B cell (primary cell): ENCODE measurements around the gene CPE. TPM values are rescaled to one million over a fixed set of nuclear protein-coding genes. Genes with fewer than 3 reads are reported as not detected.

Source experiments
- ATAC-seq: fragments of 200-7000 bp; cut with Tn5 transposase; one replicate; pipeline ENCODE4 v1.10.0; 2021; ENCODE audit warnings: low read depth, mild to moderate bottlenecking, moderate number of reproducible peaks, moderate library complexity
- CTCF ChIA-PET: fragments of 350-600 bp; sonication (Branson Sonifier 250); formaldehyde crosslinking; loops from one replicate; lab custom pipeline; 2021; ENCODE audit warnings: antibody characterized with exemption, inconsistent platforms; lab: Charles Lee
- POLR2A ChIA-PET: fragments of 350-600 bp; sonication (Branson Sonifier 250); formaldehyde crosslinking; loops from one replicate; lab custom pipeline; 2021; ENCODE audit warnings: antibody characterized with exemption; lab: Charles Lee
- DNase-seq: peaks from one replicate; pipeline ENCODE4 v3.0.0; 2013
- H2AFZ ChIP-seq: 2 replicates; pipeline ENCODE4 v1.6.1; 2012; ENCODE audit warnings: mild to moderate bottlenecking, low read depth, low read length; ENCODE audit not compliant: insufficient read depth, poor library complexity, severe bottlenecking
- H3K27ac ChIP-seq, 2 donors: 1 replicate in 1 of 2; 2 replicates in 1 of 2; pipeline ENCODE4 v1.5.1; 2012 to 2013; ENCODE audit warnings: low read length in 2 of 2, mild to moderate bottlenecking in 2 of 2, moderate library complexity in 1 of 2
- H3K27me3 ChIP-seq, 4 experiments: fragments of 200-600 bp in 1 of 4; sonication (generic) in 1 of 4; replicated peaks in 1 of 4; 1 replicate in 2 of 4; 2 replicates in 2 of 4; pipeline versions ENCODE4 v1.6.1 to v1.7.0; 2013 to 2016; ENCODE audit warnings: low read length in 3 of 4, mild to moderate bottlenecking in 2 of 4, mixed read lengths in 1 of 4, moderate library complexity in 1 of 4; ENCODE audit not compliant: insufficient read depth in 4 of 4, control insufficient read depth in 3 of 4; ENCODE audit errors: control extremely low read depth in 1 of 4
- H3K36me3 ChIP-seq, 2 experiments: replicated peaks in 1 of 2; 1 replicate in 1 of 2; 2 replicates in 1 of 2; pipeline versions ENCODE4 v1.6.1 to v1.7.1; 2013; ENCODE audit warnings: low read length in 1 of 2; ENCODE audit not compliant: insufficient read depth in 2 of 2, control insufficient read depth in 1 of 2; ENCODE audit errors: control extremely low read depth in 1 of 2, extremely low read depth in 1 of 2
- H3K4me1 ChIP-seq, 2 donors: fragments of 200-600 bp in 1 of 2; sonication (generic) in 1 of 2; 1 replicate in 1 of 2; 2 replicates in 1 of 2; pipeline versions ENCODE4 v1.5.1 to v1.6.1; 2013 to 2017; ENCODE audit warnings: low read length in 2 of 2; ENCODE audit not compliant: control insufficient read depth in 2 of 2, insufficient read depth in 2 of 2
- H3K4me2 ChIP-seq: replicated peaks from 2 replicates; pipeline ENCODE3; 2012; ENCODE audit warnings: mild to moderate bottlenecking, low read depth, low read length; ENCODE audit not compliant: poor library complexity, severe bottlenecking
- H3K4me3 ChIP-seq, 5 experiments: fragments of 200-600 bp in 1 of 5; sonication (generic) in 1 of 5; 1 replicate in 3 of 5; 2 replicates in 2 of 5; pipeline versions ENCODE4 v1.5.1 to v1.7.0; 2011 to 2016; ENCODE audit warnings: low read length in 4 of 5, mild to moderate bottlenecking in 4 of 5, low read depth in 2 of 5, control low read depth in 1 of 5, moderate library complexity in 1 of 5; ENCODE audit not compliant: insufficient read depth in 1 of 5; ENCODE audit errors: control extremely low read depth in 1 of 5, extremely low read depth in 1 of 5
- H3K79me2 ChIP-seq: fragments of 200-600 bp; sonication (generic); one replicate; pipeline ENCODE4 v1.6.0; 2016; ENCODE audit warnings: low read length; ENCODE audit not compliant: control insufficient read depth, insufficient read depth
- H3K9ac ChIP-seq: fragments of 200-600 bp; sonication (generic); 2 replicates; pipeline ENCODE4 v1.6.1; 2017; ENCODE audit warnings: mild to moderate bottlenecking, low read length, moderate library complexity
- H3K9me3 ChIP-seq, 3 donors: one replicate each; pipeline versions ENCODE4 v1.6.1 to v1.7.1; 2013; ENCODE audit warnings: low read length in 2 of 3; ENCODE audit not compliant: control insufficient read depth in 2 of 3, insufficient read depth in 1 of 3; ENCODE audit errors: control extremely low read depth in 1 of 3
- H4K20me1 ChIP-seq: 2 replicates; pipeline ENCODE4 v1.6.0; 2012; ENCODE audit warnings: mild to moderate bottlenecking, low read length; ENCODE audit not compliant: insufficient read depth, control insufficient read depth, poor library complexity, severe bottlenecking
- H3K27ac Mint-ChIP-seq: one replicate; pipeline ENCODE4 v1.8.0; 2021; ENCODE audit warnings: mixed read lengths
- H3K27me3 Mint-ChIP-seq: one replicate; pipeline ENCODE4 v1.8.0; 2021; ENCODE audit warnings: mixed read lengths
- H3K4me1 Mint-ChIP-seq: one replicate; pipeline ENCODE4 v1.8.0; 2021; ENCODE audit warnings: mixed read lengths
- H3K4me3 Mint-ChIP-seq: one replicate; pipeline ENCODE4 v1.8.0; 2021; ENCODE audit warnings: mixed read lengths
- H3K9me3 Mint-ChIP-seq: one replicate; pipeline ENCODE4 v1.8.0; 2022; ENCODE audit warnings: mixed read lengths; ENCODE audit not compliant: insufficient read depth
- EZH2 ChIP-seq: IDR thresholded peaks from 2 replicates; pipeline ENCODE4 v1.6.1; 2012; ENCODE audit warnings: borderline replicate concordance, low read depth, mild to moderate bottlenecking, moderate library complexity, low read length; ENCODE audit not compliant: insufficient read depth, poor library complexity, severe bottlenecking
- WGBS: methylation state at CpG from one replicate; pipeline ENCODE4 v1.1.5; 2013; ENCODE audit warnings: missing lambda C conversion rate; ENCODE audit not compliant: insufficient coverage; 5-methylcytosine and 5-hydroxymethylcytosine counted together
- intact Hi-C: fragments of 100-400 bp; cut with micrococcal nuclease; formaldehyde crosslinking; loops from one replicate; pipeline ENCODE4 v1.10.0; 2022
- polyA plus RNA-seq: library from polyadenylated mRNA; depleted of rRNA; stranded (reverse); fragments of >200 nt; gene quantifications from 2 replicates; pipeline ENCODE4 v1.2.3, GENCODE V29; 2012
- total RNA-seq, 2 donors: library from RNA; stranded (reverse); fragments of 120-200 nt in 1 of 2; gene quantifications; 1 replicate in 1 of 2; 2 replicates in 1 of 2; pipeline versions ENCODE4 v1.2.3 to v1.2.4, GENCODE V29; 2013 to 2022
- TF ChIP-seq, protein P1 (sequence below): fragments of 200-600 bp; IDR thresholded peaks from one replicate; pipeline ENCODE4 v1.8.0; 2022; ENCODE audit warnings: antibody characterized with exemption, mild to moderate bottlenecking

Gene CPE
- total and polyA plus RNA-seq, 2 donors (not counting 1 experiment from before 2014, with no cell fraction given): not detected

DNA sequence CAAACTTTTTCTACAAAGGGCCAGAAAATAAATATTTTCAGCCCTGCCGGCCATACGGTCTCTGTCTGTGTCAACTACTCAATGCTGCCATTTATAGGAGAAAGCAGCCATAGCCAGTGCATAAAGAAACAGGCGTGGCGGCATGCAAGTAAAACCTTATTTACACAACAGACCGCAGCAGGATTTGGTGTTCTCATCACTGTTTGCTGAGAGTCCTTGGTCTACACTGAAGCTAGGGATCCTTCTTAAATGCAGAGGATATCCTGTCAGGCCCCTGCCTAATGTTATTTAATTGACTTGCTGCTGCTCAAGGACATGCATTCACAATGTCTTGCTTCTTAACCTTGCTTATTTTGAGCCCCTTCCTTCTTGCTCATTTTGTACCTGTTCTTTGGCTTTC, 54.7 kb downstream of the CPE start:
- Histone ChIP-seq H3K9me3 (no peaks in the 10 kb centered on the region), H4K20me1 (no peaks in the 10 kb centered on the region), H3K4me2 (no peak overlapping the region), H3K4me1 (no peaks in the 10 kb centered on the region), H3K27me3 (peaks cover 0 to 7% (median 3%) of the 10 kb centered on the region in 4 experiments), H3K36me3 (no peaks in the 10 kb centered on the region), H3K9ac (no peak overlapping the region), H2AFZ (no peak overlapping the region), H3K27ac (no peak overlapping the region), H3K4me3 (no peak overlapping the region), H3K79me2 (no peaks in the 10 kb centered on the region)
- POLR2A ChIA-PET: no interaction called here
- CTCF ChIA-PET: interaction anchor here (1.2 to 1.8 kb wide), 2 partner anchors 9 to 303 kb away, joined by 3 to 4 read pairs; no protein-coding TSS in a partner anchor
- DNase-seq (no peak), ATAC-seq (no peak)
- intact Hi-C loops: no loop called here
- 99% methylated on average over 5 of the region's 5 CpGs for WGBS
- TF ChIP-seq EZH2: no peak
- TF ChIP-seq, protein P1, sequence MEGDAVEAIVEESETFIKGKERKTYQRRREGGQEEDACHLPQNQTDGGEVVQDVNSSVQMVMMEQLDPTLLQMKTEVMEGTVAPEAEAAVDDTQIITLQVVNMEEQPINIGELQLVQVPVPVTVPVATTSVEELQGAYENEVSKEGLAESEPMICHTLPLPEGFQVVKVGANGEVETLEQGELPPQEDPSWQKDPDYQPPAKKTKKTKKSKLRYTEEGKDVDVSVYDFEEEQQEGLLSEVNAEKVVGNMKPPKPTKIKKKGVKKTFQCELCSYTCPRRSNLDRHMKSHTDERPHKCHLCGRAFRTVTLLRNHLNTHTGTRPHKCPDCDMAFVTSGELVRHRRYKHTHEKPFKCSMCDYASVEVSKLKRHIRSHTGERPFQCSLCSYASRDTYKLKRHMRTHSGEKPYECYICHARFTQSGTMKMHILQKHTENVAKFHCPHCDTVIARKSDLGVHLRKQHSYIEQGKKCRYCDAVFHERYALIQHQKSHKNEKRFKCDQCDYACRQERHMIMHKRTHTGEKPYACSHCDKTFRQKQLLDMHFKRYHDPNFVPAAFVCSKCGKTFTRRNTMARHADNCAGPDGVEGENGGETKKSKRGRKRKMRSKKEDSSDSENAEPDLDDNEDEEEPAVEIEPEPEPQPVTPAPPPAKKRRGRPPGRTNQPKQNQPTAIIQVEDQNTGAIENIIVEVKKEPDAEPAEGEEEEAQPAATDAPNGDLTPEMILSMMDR: no peak
- Mint-ChIP-seq H3K27me3 (peaks cover 28% of the 10 kb centered on the region), H3K9me3 (no peaks in the 10 kb centered on the region), H3K27ac (no peak overlapping the region), H3K4me3 (no peak overlapping the region), H3K4me1 (no peaks in the 10 kb centered on the region)

DNA sequence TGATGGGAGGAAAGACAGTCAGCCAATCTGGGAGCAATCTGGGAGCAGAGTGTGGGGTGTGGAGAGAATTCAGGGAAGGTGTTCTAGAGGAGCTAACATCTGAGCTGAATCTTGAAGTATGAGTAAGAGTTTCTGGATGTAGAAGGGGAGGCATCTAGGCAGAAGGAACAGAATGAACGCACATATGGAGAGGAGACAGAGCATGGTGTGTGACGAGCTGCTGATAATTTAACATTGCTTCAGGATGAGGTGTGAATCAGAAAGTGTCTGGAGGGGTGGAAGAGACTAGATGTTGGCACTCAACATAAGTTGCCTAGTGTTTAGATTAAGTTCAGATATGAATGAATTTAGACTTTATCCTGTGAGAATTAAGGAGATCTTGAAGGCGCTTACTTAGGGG, 58.9 kb downstream of the CPE start:
- ChIA-PET POLR2A (no interaction called here), CTCF (no interaction called here)
- no peak overlapping the region for H3K4me3 ChIP-seq
- no peaks in the 10 kb centered on the region for H3K9me3 ChIP-seq
- H3K9ac ChIP-seq: no peak overlapping the region
- DNase-seq (no peak), ATAC-seq (no peak)
- no peak overlapping the region for H3K27ac ChIP-seq
- no peaks in the 10 kb centered on the region for H3K36me3 ChIP-seq
- Mint-ChIP-seq H3K27ac (no peak overlapping the region), H3K9me3 (no peaks in the 10 kb centered on the region), H3K4me3 (no peak overlapping the region), H3K4me1 (no peaks in the 10 kb centered on the region), H3K27me3 (peaks cover 10% of the 10 kb centered on the region)
- H3K4me2 ChIP-seq: no peak overlapping the region
- TF ChIP-seq EZH2: no peak
- TF ChIP-seq, protein P1: no peak
- no peak overlapping the region for H2AFZ ChIP-seq
- peaks cover 0 to 8% (median 3%) of the 10 kb centered on the region in 4 experiments for H3K27me3 ChIP-seq
- intact Hi-C loops: no loop called here
- H4K20me1 ChIP-seq: no peaks in the 10 kb centered on the region
- H3K4me1 ChIP-seq: no peaks in the 10 kb centered on the region
- no peaks in the 10 kb centered on the region for H3K79me2 ChIP-seq
- WGBS: 98% methylated on average over 3 of the region's 3 CpGs
